Prostate gland (tissue), 2 donors: ENCODE measurements around the gene LIN9. TPM values are rescaled to one million over a fixed set of nuclear protein-coding genes. Genes with fewer than 3 reads are reported as not detected.
"Not testable (repeated sequence)": the region's sequence is repeated elsewhere in the genome, so short reads cannot be mapped to it uniquely, and the experiment has no call there.

Experiments
- DNase-seq: peaks from one replicate; pipeline ENCODE4 v3.0.0-alpha.2; 2019; ENCODE audit warnings: low spot score
- H3K27ac ChIP-seq, 2 donors: fragments of 200-600 bp; sonication (generic); 2 replicates each; pipeline ENCODE4 v1.5.1; 2017 to 2019
- H3K27me3 ChIP-seq: fragments of 200-600 bp; sonication (generic); replicated peaks from 2 replicates; pipeline ENCODE4 v1.5.1; 2019; ENCODE audit not compliant: insufficient read depth
- H3K36me3 ChIP-seq, 2 donors: fragments of 200-600 bp; sonication (generic); 1 replicate in 1 of 2; 2 replicates in 1 of 2; pipeline versions ENCODE4 v1.5.1 to v1.8.1; 2017 to 2019
- H3K4me1 ChIP-seq: fragments of 200-600 bp; sonication (generic); replicated peaks from 2 replicates; pipeline ENCODE4 v1.5.1; 2019
- H3K4me3 ChIP-seq, 2 donors: fragments of 200-600 bp; sonication (generic); 2 replicates each; pipeline ENCODE4 v1.5.1; 2017 to 2019
- H3K9me3 ChIP-seq: fragments of 200-600 bp; sonication (generic); 2 replicates; pipeline ENCODE4 v1.5.1; 2017
- CTCF ChIP-seq, 4 experiments: fragments of 200-600 bp in 2 of 4; fragments of 450-650 bp in 2 of 4; sonication (generic) in 2 of 4; IDR thresholded peaks; 1 replicate in 3 of 4; 2 replicates in 1 of 4; pipeline ENCODE4 v1.5.1; 2016 to 2019; ENCODE audit warnings: antibody characterized with exemption in 4 of 4, mild to moderate bottlenecking in 2 of 4, moderate library complexity in 2 of 4
- POLR2A ChIP-seq: fragments of 450-650 bp; IDR thresholded peaks from one replicate; pipeline ENCODE4 v1.6.1; 2016; ENCODE audit warnings: antibody characterized with exemption, mild to moderate bottlenecking
- POLR2AphosphoS5 ChIP-seq: sonication (generic); formaldehyde crosslinking; IDR thresholded peaks from one replicate; pipeline ENCODE4 v1.6.1; 2017; ENCODE audit warnings: antibody characterized with exemption
- WGBS: methylation state at CpG from one replicate; pipeline ENCODE4 v1.1.5; 2018; 5-methylcytosine and 5-hydroxymethylcytosine counted together
- intact Hi-C: fragments of 100-400 bp; cut with DNase I; formaldehyde crosslinking; loops from one replicate; pipeline ENCODE4 v1.14.2; 2022
- total RNA-seq, 2 donors: library from RNA; depleted of rRNA; stranded (reverse); fragments of >200 nt; gene quantifications; one replicate each; pipeline ENCODE4 v1.1.0, GENCODE V29; 2016

Gene LIN9
- total RNA-seq, 2 donors from 2014 or later, result 3.9 to 8.0 TPM

- Histone ChIP-seq H3K27ac (no peak overlapping the region), H3K4me3 (no peak overlapping the region), H3K9me3 (no peaks in the 10 kb centered on the region), H3K27me3 (no peaks in the 10 kb centered on the region), H3K36me3 (no peaks in the 10 kb centered on the region), H3K4me1 (no peaks in the 10 kb centered on the region)
- WGBS, result 38% methylated on average over 3 of the region's 3 CpGs
- DNase-seq, result no peak
- intact Hi-C loops, result no loop called here
- TF ChIP-seq CTCF (IDR thresholded peaks at IDR 0.05), result no peak
- TF ChIP-seq POLR2A, result no peak
- no peak for TF ChIP-seq POLR2AphosphoS5
Measured at GRCh38 chr1:226268421-226269124, 40.4 kb downstream of the LIN9 start.

DNA sequence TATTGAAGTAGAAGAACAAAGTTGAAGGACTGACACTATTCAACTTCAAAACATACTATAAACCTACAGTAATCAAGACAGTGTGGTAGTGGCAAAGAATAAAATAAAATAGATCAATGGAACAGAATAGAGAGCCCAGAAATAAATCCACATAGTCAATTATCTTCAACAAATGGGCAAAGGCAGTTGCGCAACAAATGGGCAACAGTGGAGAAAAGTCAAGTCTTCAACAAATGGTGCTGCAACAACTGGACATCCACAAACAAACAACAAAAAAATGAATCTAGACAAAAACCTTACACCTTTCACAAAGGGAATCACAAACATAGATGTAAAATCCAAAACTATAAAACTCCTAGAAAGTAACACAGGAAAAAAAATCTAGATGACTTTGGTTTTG, 47.1 kb downstream of the LIN9 start:
- DNase-seq, result no peak
- Histone ChIP-seq H3K36me3 (no peaks in the 10 kb centered on the region), H3K27ac (no peak overlapping the region), H3K27me3 (no peaks in the 10 kb centered on the region), H3K4me3 (no peak overlapping the region), H3K4me1 (no peaks in the 10 kb centered on the region), H3K9me3 (no peaks in the 10 kb centered on the region)
- WGBS, result 97% methylated on average over 1 of the region's 1 CpG
- TF ChIP-seq CTCF (IDR thresholded peaks at IDR 0.05) (no peak), POLR2A (no peak), POLR2AphosphoS5 (no peak)
- intact Hi-C loops, result no loop called here

DNA sequence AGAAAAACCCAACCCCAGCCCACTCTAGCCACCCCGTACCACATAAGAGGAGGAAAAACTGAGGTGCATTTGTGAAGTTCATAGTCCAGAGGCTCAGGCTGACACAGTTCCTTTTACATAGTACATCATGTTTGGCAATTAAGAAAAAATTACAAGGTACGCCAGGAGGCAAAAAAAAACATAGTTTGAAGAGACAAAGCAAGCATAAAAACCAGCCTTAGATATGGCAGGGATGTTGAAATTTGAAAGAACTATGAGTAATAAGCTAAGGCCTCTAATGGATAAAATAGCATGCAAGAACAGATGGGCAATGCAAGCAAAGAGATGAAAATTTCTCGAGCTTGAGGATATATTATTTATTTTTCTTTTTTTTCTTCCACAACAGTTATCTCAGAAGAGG, 53.6 kb downstream of the LIN9 start:
- 65% methylated on average over 3 of the region's 3 CpGs for WGBS
- H3K27me3 ChIP-seq, result no peaks in the 10 kb centered on the region
- no peaks in the 10 kb centered on the region for H3K9me3 ChIP-seq
- no peaks in the 10 kb centered on the region for H3K36me3 ChIP-seq
- intact Hi-C loops, result no loop called here
- TF ChIP-seq CTCF (IDR thresholded peaks at IDR 0.05) (no peak), POLR2AphosphoS5 (no peak), POLR2A (no peak)
- no peaks in the 10 kb centered on the region for H3K4me1 ChIP-seq
- H3K27ac ChIP-seq, result no peak overlapping the region
- DNase-seq, result no peak
- H3K4me3 ChIP-seq, result no peak overlapping the region

DNA sequence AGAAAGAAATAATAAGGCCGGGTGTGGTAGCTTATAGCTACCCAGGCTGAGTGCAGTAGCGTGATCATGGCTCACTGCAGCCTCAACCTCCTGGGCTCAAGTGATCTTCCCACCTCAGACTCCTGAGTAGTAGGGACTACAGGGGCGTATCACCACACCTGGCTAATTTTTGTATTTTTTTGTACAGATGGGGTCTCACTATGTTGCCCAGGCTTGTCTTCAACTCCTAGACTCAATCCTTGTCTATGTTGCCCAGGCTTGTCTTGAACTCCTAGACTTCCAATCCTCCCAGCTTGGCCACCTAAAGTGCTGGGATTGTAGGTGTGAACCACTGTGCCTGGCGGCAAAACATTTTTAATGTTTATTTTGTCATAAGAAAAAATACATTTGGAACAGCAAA, 55.0 kb downstream of the LIN9 start:
- intact Hi-C loops, result no loop called here
- Histone ChIP-seq H3K36me3 (no peaks in the 10 kb centered on the region), H3K27ac (no peak overlapping the region), H3K9me3 (no peaks in the 10 kb centered on the region), H3K27me3 (no peaks in the 10 kb centered on the region), H3K4me3 (no peak overlapping the region), H3K4me1 (no peaks in the 10 kb centered on the region)
- DNase-seq, result no peak
- WGBS, result 96% methylated on average over 4 of the region's 4 CpGs
- TF ChIP-seq CTCF (IDR thresholded peaks at IDR 0.05) (no peak), POLR2A (no peak)

DNA sequence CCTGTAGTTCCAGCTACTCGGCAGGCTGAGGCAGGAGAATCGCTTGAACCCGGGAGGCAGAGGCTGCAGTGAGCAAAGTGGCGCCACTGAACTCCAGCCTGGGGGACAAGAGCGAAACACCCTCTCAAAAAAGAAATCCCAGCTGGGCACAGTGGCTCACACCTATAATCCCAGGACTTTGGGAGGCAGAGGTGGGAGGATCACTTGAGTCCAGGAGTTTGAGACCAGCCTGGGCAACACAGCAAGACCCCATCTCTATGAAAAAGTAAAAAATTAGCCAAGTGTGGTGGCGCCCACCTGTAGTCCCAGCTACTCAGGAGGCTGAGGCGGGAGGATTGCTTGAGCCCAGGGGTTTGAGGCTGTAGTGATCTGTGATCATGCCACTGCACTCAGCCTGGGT, 56.1 kb downstream of the LIN9 start:
- H3K9me3 ChIP-seq, H3K4me3 ChIP-seq, DNase-seq, H3K27me3 ChIP-seq, H3K36me3 ChIP-seq, H3K27ac ChIP-seq, intact Hi-C loops, H3K4me1 ChIP-seq: not testable (repeated sequence)
- 96% methylated on average over 7 of the region's 7 CpGs for WGBS
